Umbilical cord (tissue), 2 donors: ENCODE data around the gene NOC3L. TPM values are rescaled to one million over a fixed set of nuclear protein-coding genes. Genes with fewer than 3 reads are reported as not detected.
"Not testable (repeated sequence)": the region's sequence is repeated elsewhere in the genome, so short reads cannot be mapped to it uniquely, and the experiment has no call there.

Experiments
- DNase-seq: peaks from one replicate; pipeline ENCODE4 v3.0.0-alpha.2; 2015; ENCODE audit warnings: low spot score
- total RNA-seq: library from RNA; depleted of rRNA; stranded (reverse); fragments of >200 nt; gene quantifications from one replicate; pipeline ENCODE4 v1.2.3, GENCODE V29; 2014; ENCODE audit warnings: low replicate concordance; ENCODE audit not compliant: insufficient read depth

NOC3L gene
- total RNA-seq, 1 donor from 2014 or later: 14.2 TPM

GRCh38 chr10:94364482-94364881 is 1.7 kb upstream of the NOC3L start:
- DNase-seq: no peak

DNA sequence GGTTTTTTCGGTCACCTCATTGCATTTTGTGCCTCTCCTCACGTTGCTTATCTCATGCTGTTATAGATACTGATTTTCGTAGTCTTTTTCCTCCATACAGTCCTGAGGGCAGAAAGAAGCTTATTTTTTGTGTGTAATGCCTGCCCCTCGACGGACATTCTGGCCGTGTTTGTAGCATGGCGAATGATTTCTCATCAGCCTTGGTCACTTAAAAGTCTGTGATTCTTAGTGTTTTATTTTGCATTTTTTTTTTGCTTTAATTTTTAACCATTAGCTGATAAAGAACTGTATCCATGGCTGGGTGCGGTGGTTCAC is 469 bp upstream of the NOC3L start:
- DNase-seq: no peak

GRCh38 chr10:94361171-94361794 is 1.5 kb downstream of the NOC3L start:
- no peak for DNase-seq

DNA sequence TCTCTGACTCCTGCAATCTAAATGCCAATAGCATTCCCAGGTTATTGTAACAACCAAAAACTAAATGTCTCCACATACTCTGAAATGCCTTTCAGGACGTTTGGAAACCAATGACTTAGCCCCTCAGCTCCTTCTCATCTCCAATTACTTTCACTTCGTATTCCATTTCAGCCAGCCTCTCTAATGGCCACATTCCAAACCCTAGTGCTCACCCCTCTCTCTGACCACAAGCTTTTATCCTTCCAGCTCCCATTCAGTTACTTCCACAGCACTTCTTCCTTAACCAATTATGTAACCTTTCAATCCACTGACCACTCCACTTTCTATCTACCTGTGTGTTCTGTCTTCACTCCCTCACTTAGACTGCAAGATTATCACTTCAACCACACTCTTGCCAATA is 4.3 kb downstream of the NOC3L start:
- DNase-seq: no peak

- no peak for DNase-seq
Measured at GRCh38 chr10:94357193-94357592, 5.5 kb downstream of the NOC3L start.

- DNase-seq: no peak
Measured at GRCh38 chr10:94355841-94356240, 6.9 kb downstream of the NOC3L start.

GRCh38 chr10:94353336-94353735 is 9.4 kb downstream of the NOC3L start:
- no peak for DNase-seq

DNA sequence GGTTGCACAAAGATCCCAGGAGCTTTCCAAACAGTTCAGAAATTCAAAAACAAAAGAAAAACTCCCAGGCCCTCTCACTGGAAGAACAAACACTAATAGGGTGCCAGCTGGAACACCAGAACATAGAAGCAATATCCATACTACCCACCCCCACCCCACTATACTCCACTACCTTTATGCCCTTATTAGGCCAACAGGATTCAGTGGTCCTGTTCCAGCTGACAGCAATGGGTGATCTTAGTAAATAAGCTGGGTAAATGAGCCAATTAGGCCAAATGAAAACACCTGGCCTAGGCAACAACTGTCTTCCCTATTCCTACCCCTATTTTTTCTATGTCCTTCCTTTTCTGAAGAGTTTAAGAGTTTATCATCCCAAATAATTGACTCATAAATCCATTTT is 11.7 kb downstream of the NOC3L start:
- no peak for DNase-seq

DNA sequence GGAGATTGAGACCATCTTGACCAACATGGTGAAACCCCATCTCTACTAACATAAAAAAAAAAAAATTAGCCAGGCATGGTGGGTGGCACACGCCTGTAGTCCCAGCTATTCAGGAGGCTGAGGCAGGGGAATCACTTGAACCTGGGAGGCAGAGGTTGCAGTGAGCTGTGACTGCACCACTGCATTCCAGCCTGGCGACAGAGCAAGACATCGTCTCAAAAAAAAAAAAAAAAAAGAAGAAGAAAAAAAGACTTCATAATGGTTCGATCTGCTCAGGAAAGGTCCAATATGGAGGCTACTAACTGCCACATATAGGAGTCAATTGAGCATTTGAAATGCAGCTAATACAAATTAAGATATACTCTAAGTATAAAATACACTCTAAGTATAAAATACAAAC is 12.2 kb downstream of the NOC3L start:
- not testable (repeated sequence) for DNase-seq

GRCh38 chr10:94349327-94349726 is 13.4 kb downstream of the NOC3L start:
- no peak for DNase-seq

DNA sequence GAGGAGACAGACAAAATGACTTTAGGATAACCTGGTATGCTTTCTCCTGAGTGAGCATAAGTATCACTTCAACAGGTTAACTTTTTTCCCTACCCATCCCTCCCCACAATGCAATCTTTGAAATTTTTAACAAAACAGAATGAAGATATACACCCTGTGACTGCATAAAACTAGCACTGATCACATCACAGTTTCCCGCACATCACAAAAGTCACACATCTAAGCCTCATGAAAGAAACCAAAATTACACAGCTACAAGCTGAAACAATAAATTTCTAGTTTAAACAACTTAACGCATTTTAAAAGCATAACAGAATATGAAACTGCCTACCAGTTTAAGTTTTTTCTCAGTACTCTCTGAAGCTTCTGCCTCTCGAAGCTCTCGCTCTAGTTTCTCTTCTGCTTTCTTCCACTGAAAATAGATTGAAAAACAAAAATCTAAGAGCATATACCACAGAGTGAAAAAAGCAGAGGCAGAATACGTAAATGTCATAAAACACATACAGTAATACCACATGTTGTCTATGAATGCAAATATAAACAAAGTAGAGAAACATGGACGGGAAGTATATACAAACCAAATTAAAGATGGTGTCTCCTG is 18.1 kb downstream of the NOC3L start:
- DNase-seq: no peak

DNA sequence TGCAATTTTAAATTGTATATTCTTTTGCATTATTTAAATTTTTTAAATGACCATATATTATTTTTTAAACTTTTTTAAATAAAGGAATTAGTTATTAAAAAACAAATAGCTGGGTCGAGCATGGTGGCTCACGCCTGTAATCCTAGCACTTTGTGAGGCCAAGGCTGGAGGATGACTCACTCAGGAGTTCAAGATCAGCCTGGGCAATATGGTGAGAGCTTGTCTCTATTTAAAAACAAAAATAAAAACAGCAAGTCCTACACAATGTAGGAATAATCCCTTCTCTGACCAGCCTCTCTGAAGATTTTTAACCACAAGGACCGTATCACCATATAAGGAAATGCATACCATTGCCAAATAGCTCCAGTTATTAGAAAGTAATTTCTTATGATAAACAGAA is 19.6 kb downstream of the NOC3L start:
- DNase-seq: no peak

GRCh38 chr10:94334857-94335256 is 27.9 kb downstream of the NOC3L start:
- no peak for DNase-seq

- no peak for DNase-seq
Measured at GRCh38 chr10:94333051-94333450, 29.7 kb downstream of the NOC3L start.

- no peak for DNase-seq
Measured at GRCh38 chr10:94328613-94329012, 34.1 kb downstream of the NOC3L start.

GRCh38 chr10:94327649-94328048 is 35.1 kb downstream of the NOC3L start:
- DNase-seq: no peak

- DNase-seq: no peak
Measured at GRCh38 chr10:94324609-94325233, 38.0 kb downstream of the NOC3L start.

DNA sequence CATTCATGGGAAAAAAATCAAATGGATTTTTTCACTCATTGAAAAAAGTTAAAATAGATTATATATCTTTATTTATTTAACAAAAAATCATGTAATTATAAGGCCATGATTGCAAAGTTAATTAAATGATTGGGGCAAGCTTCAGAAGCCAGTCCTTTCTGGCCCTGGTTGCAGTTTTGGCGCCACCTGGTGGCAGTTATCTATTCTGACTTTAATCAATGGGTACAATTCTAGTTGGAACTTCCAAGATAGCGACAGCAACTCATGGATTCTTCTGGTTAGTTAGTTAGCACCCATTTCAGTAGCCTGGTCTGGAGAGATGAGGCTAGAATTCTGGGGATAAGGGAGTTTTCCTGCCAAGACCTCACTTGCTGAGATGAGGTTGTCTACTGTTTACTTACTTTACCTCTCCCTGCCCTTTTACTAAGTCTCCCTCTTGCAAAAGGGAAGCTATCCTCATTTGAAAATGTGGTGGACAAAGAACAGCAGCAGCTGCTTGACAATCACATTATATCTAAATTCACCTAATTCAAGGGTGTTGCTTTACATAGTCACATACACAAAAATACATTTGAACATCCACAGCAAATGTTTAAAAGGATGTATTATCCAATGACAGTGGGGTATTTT is 42.3 kb downstream of the NOC3L start:
- DNase-seq: peak; percentile 66

GRCh38 chr10:94316560-94316959 is 46.2 kb downstream of the NOC3L start:
- no peak for DNase-seq

DNA sequence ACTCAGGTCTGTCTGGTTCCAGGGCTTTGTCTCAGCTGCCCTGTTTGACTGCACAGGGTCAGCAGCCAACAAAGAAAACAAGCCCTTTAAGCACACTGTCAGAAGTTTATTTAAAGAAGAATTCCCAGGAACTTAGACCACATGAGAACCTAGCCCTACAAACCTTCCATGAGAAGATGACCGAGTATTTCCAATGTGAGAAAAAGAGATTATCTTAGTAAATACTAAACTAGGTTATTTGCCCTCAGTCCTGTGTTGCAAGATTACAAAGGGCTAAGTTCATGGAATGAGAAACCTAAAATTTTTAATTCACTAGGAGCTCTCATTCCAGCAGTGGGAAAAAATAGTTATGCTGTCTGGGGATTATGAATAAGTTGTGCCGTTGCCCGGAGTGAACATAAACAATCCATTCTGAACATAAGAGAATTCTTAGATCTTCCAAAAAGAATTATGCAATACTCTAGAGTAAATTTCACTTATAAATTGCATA is 46.7 kb downstream of the NOC3L start:
- peak; percentile 84 for DNase-seq

DNA sequence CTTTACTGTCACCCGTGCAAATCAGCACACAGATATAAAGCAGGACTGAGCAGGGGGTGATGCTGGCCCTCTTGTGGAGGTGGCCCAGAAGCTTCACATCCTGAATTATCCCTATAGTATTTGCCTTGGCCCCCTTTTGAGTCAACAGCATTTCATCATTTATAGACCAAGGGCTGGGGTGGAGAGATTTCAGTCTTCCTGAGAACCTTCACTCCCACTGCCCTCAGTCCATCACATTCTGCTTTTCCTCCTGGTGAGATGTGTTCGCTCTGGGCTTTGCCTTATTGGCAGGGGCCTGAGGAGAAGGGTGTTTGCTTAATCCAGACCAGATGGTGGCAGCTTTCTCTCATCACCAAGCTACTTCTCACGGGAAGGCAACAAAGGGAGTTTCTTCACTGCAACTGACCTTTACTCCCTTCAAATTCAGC is 47.7 kb downstream of the NOC3L start:
- DNase-seq: peak; percentile 11

GRCh38 chr10:94310369-94310768 is 52.4 kb downstream of the NOC3L start:
- DNase-seq: no peak

GRCh38 chr10:94308866-94309265 is 53.9 kb downstream of the NOC3L start:
- peak; percentile 12 for DNase-seq
